ENCODE results near the gene TBCA.
"Not testable (repeated sequence)": the region's sequence is repeated elsewhere in the genome, so short reads cannot be mapped to it uniquely, and the experiment has no call there.

Gene TBCA

DNA sequence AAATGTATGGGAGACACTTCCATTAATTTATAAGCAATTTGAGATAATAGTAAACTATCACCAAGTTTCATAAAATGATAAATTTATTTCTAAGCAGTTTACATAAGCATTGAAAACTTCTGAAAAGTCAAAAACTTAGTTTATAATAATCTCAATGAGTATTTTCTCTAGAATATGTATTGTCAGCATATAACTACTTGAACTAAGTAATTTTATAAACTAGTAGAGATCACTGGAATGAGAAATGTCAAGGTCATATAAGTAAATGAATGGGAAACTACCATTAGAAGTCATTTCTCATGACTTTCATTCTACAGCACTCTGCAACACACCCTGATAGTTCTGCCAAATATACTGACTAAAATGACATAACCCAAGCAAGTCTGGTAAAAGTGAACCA lies 3.4 kb downstream of the TBCA start:
- DNase-seq = no peak

DNA sequence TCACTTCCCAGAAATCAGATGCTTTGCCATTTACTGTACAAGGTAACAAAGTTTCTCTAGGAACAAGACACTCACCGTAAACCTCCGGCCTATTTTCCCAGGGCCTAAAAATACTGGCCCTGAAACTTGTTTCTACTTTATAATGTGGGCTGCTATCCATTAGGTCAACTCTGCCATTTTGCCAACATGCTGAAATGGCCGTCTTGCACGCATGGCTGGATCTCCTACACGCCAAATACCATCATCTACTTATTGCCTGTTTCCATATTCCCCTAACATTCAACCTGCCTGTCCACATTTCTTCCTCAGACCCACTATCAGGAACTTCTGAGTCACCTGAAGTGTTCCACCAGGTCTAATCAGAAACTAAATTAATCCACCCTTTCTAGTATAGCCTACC lies 4.7 kb downstream of the TBCA start:
- no peak for DNase-seq

DNA sequence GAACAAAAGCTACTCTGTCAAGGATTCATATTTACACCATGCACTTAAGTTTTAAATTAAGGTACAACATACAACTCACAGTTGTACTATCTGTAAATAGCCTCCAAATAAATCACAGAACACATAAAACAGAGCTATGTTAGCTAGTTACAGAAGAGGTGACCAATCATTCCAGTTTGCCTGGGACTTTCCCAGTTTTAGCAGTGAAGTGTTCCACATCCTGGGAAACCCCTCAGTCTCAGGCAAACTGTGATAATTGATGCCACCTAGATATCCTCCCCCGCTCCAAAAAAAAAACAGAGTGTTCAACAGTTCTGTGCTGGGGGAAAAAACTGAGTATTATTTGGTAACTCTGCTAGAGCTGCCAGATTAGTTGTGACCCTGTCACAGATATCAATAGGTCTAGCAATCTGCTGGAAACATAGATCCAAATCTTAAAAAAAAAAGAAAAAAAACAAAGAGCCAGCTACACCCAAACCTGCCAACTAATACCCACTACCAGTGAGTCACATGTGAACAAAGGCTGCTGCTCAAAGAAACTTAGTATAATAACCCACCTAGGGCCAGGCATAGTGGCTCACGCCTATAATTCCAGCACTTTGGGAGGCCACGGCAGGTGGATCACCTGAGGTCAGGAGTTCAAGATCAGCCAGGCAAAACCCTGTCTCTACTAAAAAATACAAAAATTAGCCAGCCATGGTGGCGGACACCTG lies 5.7 kb downstream of the TBCA start:
- DNase-seq = no peak

DNA sequence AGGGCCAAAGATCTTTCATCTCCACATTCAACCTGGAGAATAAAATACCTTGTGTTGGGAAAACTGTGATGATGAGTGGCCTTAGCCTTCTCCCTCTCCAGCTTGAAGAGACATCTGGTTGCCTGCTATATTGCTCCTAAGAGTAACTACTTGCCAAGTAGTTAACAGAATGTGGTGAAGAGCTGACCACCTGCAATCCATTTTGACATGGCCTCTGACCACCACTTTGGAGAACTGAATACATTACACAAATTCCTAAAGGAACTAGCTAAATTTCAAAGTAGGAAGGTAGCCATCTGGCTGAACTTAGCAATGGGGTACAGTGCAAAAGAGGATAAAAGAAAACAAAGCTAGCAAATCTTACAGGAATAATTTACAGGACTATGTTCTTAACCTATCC lies 7.2 kb downstream of the TBCA start:
- DNase-seq = no peak

DNA sequence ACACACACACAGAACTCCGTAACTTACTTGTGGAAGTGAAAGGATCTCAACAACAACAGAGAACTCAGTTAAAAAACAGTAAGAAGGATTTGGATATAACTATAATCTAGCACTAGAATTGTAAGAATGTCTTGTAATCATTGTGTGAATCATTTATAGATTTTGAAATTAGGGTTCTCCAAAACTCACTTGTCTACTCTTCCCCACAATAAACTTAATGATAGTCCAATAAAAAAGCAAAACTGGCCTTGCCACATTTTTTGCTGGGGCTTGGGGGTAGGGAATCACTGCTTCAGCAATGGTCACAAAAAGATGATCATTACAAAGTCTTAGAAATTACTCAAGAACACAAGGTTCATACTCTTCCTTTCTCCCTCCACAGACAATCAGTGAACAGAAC lies 8.8 kb downstream of the TBCA start:
- DNase-seq = no peak

DNA sequence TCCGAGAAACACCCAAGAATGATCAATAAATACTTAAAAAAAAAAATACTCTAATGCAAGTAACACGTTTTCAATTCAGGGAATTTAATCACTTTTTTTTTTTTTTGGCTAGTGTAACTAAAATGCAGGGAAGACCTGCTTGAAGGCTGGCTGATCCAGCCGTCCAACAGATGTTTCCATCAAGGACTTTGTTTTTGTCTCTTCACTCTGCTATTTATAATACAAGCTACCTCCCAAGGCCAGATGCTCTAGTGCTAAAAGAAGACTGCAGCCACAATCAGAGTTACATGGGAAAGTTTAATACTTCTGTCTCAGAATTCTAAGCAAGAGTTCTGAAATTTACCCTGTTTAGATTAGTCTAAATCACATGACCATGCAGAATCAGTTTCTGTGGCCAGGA lies 14.5 kb downstream of the TBCA start:
- DNase-seq = no peak

DNA sequence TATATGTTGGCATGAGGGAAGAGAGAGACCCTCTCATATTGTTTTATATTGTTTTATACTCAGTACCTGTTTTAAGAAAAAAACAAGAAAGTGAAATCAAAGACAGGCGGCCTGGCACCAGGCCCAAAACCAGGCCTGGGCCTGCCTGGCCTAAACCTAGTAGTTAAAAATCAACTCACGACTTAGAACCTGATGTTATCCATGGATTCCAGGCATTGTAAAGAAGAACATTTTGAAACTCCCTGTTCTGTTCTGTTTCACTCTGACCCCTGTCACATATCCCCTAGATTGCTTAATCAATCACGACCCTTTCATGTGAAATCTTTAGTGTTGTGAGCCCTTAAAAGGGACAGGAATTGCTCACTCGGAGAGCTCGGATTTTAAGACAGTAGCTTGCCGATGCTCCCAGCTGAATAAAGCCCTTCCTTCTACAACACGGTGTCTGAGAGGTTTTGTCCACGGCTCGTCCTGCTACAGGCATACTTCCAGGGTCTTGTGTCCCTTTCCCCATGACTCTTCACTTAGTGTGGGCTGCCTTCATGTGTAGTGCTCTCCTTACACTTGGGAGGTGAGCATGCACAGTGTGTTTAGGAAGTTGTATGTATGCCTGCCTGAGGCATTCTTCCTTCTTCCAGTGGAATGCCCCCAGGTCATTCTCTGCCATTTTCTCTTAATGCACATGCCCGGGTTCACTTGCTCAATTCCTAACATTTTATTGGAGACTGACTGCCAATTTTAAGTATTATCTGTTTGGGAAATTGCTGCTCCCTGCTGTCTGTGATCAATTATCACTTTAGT lies 17.8 kb downstream of the TBCA start:
- DNase-seq = no peak

DNA sequence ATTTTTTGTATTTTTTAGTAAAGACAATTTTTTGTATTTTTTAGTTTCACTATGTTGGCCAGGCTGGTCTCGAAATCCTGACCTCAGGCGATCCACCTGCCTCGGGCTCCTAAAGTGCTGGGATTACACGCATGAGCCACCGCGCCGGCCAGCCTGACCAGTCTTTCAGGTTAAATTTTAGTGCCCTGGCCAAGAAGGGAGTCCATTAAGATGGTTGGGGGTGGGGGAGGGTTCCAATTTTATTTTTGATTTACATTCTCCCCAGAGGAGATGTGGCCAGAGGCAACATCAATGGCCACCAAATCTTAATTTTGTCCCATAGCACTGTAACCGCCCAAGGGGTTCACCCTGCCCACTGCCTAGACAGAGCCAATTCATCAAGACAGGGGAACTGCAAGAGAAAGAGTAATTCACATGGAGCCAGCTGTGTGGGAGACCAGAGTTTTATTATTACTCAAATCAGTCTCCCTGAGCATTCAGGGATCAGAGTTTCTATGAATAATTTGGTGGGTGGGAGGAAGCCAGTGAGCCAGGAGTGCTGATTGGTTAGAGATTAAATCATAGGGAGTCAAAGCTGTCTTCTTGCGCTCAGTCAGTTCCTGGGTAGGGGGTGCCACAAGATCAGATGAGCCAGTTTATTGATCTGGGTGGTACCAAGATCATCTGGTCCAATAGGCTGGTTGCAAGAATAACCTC lies 24.7 kb downstream of the TBCA start:
- DNase-seq = peak; percentile 31

DNA sequence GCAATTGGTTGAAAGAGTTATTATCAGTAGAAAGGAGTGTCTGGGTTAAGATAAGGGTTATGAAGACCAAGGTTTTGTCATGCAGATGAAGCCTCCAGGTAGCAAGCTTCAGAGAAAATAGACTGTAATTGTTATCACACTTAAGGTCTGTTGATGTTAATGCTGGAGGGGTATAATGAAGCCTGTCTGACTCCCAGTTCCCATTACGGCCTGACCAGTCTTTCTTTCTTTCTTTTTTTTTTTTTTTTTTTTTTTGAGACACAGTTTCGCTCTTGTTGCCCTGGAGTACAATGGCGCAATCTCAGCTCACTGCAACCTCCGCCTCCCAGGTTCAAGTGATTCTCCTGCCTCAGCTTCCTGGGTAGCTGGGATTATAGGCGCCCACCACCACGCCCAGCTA lies 25.2 kb downstream of the TBCA start:
- DNase-seq = not testable (repeated sequence)

DNA sequence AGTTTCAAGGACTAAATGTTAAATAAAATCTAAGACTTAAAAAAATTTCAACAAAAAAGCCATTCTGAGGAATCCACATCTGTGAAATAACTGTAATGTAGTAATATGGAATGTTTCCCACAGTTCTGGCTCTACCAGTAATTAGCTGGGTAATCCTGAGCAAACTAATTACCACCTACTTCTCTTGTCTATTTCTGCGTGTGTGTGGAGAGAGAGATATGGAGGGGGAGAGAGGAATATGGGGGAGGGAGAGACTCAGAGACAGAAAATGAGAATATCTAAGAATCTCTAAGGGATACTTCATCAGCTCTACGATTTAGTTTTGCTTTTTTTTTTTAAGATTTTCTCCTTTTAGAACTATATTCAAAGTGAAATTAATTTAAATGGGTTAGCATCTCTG lies 28.0 kb downstream of the TBCA start:
- DNase-seq = no peak

DNA sequence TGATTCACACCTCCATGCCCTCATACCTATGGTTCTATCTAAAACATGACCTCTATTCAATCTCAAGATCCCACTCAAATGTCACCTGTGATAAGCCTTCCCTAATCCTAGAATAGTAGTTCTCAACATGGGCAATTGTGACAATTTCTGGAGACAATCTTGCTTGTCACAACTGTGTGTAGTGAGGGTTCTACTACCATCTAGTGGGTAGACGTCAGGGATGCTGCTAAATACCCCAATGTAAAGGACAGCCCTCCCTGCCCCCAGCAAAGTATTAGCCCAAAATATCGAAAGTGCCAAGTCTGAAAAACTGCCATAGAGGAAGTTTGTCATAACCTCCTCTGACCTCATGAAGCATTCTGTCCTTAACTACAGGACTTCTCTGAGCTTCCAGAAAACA lies 32.0 kb downstream of the TBCA start:
- DNase-seq = no peak

DNA sequence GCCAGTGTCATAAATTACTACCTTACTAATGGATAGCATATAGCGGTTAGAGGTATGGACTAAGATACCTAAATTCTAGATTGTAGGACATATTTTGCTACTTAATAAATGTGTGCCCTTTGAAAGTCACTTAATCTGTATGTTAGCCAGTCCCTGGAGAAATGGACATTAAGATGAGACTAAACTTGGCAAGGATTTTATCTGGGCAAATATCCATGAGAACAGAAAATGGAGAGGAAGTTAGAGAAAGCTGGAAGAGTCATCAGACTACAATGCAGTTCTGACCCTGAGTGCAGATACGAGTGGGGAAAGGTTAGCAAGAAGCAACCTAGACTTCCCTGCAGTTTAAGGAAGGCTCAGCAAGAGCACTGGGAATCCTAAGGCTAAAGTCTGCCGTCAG lies 33.0 kb downstream of the TBCA start:
- no peak for DNase-seq

DNA sequence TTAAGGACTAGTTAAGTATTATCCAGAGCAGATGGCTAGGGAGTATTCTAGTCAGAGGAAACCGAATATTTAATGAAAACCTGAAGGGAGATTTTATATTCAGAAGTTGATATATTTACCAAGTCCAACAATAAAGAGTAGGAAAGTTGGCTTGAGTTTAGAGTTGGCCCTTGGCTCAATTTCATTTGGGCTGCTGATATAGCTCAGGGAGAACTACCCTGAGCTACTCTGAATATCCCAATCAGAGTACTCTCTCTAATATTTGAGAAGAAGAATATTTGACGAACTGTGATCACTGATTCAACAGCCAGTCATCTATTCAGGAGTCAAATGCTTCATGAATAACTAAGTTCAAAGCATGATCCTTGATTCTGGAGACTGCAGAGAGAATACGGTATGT lies 34.5 kb downstream of the TBCA start:
- no peak for DNase-seq

DNA sequence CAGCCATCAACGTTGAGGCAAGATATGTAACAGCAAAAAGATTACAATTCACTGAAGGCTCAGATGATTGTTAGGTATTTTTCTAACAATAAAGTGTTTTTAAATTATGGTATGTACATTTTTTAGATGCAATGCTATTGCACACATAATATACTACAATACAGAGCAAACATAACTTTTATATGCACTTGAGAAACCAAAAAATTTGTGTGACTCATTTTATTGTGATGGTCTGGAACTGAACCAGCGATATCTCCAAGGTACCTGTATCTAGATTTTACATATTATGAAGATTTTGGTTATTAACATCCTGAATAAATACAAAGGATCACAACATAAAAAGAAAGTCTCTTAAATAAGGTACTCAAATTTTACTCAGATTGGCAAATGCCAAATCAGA lies 41.3 kb downstream of the TBCA start:
- DNase-seq = no peak

DNA sequence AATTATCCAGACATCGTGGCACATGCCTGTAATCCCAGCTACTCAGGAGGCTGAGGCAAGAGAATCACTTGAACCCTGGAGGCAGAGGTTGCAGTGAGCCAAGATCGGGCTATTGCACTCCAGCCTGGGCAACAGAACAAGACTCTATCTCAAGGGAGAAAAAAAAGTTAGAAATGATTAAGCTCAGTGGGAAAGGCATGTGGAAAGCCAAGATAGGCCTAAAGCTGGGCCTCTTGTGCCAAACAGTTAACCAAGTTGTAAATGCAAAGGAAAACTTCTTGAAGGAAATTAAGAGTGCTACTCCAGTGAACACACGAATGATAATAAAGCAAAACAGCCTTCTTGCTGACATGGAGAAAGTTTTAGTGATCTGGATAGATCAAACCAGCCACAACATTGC lies 43.0 kb downstream of the TBCA start:
- no peak for DNase-seq

DNA sequence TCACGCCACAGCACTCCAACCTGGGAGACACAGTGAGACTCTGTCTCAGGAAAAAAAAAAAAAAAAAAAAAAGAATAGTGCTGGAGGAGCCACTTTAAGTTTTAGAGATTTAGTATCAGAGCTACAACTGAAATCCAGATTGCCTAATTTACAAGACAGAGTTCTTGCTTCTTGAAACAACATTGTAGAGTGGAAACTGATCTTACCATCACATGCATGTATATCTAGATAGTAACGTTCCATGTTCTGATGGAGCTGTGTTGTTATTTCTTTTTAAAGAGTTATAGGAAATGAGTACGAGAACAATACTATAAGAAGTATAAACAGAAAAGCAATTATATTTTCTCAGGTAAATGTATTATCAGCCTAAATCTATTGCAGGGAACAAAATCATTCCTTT lies 48.9 kb downstream of the TBCA start:
- DNase-seq = no peak

DNA sequence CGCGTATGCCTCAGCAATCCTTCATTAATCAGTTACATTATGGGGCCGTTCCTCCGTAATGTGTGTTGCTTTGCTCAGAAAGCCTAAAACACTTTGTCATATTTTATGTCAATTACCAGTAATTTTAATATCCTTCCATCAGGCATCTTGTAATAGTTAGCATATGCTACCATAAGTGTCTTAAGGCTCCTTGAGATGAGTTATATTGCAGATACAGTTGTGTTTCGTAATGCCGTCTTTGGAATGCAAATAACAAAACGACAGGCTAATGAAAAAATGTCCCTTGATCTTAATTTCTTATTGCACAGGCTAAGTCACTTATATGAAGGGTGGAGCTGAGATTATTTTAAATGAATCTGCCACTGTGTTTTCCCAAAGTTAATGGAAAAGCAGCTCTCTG lies 50.5 kb downstream of the TBCA start:
- no peak for DNase-seq

DNA sequence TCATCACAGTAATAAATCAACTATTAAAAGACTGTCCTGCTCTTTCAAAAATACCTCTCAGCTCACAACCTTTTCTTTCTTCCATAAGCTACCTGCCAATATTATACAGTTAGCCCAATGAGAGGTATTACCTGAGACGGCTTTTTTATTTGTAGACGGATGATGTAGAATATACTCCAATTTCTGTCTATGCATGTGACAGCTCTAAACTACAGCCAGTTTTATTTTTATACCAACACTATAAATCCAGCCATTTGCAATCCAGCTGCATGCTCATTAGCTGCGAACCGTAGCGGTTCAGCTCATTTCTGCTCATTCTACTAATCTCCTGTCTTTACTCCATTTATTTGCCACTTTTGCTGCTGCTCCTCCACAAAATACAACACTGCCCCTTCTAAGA lies 51.2 kb downstream of the TBCA start:
- no peak for DNase-seq

DNA sequence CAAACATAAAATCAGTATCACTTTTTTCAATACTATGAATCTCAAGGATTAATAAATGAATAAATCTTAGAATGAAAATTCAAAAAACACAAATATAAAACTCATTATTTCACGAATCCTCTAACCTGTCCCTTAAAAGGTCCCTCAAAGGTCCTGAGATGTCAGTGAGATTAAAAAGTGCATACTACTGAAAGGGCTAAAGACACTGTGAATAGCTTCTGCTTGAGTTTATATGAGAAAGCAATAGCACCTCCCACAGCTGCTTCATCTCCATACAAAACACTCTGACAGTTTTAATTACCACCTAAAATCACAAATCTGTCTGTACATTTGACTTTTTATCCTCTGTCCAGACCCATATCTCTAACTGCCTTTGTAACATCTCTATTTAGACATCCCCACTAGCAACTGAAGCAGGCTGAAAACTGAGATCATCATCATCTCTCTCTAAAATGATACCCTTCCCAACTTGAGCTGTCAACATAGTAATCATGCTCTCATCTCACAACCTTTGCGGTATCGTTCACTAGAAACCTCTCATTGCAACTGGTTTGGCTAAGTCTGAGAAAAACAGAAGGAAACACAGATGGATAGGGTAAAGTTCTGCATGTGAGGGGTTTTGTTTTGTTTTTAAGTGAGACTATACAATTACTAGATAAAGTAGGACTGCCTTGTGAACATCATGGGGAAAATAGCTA lies 56.3 kb downstream of the TBCA start:
- no peak for DNase-seq

DNA sequence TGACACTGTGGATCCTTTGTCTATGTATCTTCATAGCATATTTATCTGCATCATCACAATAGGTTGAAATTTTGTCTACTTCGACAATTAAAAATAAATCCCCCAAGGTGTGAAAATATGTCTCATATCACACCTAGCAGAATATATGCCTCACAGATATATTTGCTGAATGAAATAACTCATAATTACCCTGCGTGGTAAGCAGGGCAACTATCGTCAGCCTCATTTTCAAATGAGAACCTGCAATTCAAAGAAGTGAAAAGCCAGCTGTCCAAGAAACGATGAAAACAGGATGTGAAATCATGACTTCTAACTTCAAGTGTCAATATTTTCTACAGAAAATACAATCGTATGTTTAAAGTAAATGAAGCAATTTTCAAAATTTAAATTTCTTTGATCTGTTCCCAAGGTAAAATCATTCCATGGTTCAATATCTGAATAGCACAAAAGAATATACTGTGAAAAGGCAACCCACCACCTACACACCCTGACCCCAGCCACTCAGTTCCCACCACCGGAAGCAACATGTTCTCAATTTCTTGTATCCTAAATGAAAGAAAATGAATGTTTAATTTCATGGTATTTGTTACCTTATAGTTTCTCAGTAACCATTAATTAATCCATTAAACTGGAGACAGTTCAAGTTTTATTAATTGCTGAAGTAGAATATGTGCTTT lies 57.1 kb downstream of the TBCA start:
- no peak for DNase-seq

DNA sequence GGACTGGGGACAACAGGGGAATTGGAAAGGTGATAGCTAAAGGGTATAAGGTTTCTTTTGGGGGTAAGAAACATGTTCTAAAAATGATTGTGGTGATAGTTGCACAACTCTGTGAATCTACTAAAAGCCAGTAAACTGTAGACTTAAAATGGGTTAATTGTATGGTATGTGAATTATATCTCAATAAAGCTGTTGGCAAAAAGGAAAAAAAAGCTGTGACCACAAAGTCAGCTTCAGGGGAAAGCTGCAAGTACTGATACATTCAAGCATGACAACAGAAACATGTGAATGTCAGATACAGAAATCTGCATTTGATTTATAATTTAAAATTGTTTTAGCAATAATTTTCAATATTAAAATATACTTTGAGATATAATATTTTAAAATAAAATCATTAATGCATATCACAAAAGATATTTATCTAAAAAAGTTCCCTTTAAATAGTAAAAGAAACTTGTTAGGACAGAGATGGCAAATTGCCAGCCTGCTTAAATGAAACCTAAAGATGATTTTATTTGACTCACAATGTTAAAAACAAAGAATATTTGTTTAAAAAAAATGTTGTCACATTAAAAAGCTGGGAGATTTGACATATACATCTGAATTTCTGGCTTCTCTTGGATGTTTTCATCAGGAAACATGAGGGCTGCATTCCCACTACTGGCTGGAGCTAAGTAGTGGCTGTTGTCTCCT lies 66.0 kb downstream of the TBCA start:
- DNase-seq = no peak

DNA sequence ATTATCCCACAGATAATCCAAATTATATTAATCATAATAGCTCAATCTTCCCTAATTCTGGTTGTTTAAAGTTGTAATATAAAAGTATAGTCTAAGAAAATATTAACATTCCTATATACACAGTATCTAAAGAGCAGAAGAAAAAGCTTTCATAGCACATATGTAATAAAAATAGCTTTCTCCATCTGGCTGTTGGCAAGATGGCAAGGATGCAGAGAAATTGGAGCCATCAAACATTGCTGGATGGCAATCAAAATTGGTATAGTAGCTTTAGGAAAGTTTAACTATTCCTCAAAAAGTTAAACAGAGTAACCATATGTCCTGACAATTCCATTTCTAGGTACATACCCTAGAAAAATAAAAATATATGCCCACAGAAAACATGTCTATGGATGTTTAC lies 66.8 kb downstream of the TBCA start:
- DNase-seq = no peak

Measured in stimulated activated CD4-positive, alpha-beta T cell treated with anti-CD3 and anti-CD28 coated beads, Interleukin-15, amount 100 ng/mL, for 24 hours (primary cell).